GM18511 (cell line): ENCODE data around the gene ANXA7.

Experiments
- ATAC-seq: cut with Tn5 transposase; IDR thresholded peaks from one replicate; pipeline ENCODE4 v1.9.1; 2021; ENCODE audit warnings: mild to moderate bottlenecking, moderate library complexity; ENCODE audit not compliant: unreplicated experiment

Gene ANXA7

GRCh38 chr10:73413528-73414229, at the start of gene ANXA7:
TSS of gene ANXA7 (minus strand) at chr10:73414058. CDS start at chr10:73400856, 13,202 bp downstream.
- peak; percentile 90 for ATAC-seq

GRCh38 chr10:73460897-73461296, 47.0 kb upstream of the ANXA7 start:
- ATAC-seq = no peak

GRCh38 chr10:73459683-73460314, 45.9 kb upstream of the ANXA7 start:
- no peak for ATAC-seq

GRCh38 chr10:73456187-73456890, 42.5 kb upstream of the ANXA7 start:
- ATAC-seq = no peak

GRCh38 chr10:73449113-73449512, 35.3 kb upstream of the ANXA7 start:
- no peak for ATAC-seq

- no peak for ATAC-seq
Observed at GRCh38 chr10:73448384-73448783, 34.5 kb upstream of the ANXA7 start.

- ATAC-seq = no peak
Observed at GRCh38 chr10:73446926-73447325, 33.1 kb upstream of the ANXA7 start.

GRCh38 chr10:73444457-73444856, 30.6 kb upstream of the ANXA7 start:
- no peak for ATAC-seq

- no peak for ATAC-seq
Observed at GRCh38 chr10:73439605-73440312, 25.9 kb upstream of the ANXA7 start.

GRCh38 chr10:73439055-73439454, 25.2 kb upstream of the ANXA7 start:
- ATAC-seq = no peak

GRCh38 chr10:73433538-73433867, 19.6 kb upstream of the ANXA7 start, which contains the start of gene MSS51:
TSS of gene MSS51 (minus strand) at chr10:73433561. CDS start at chr10:73428284, 5,277 bp downstream.
- no peak for ATAC-seq

- no peak for ATAC-seq
Observed at GRCh38 chr10:73432646-73433537, 19.0 kb upstream of the ANXA7 start.

GRCh38 chr10:73426318-73426717, 12.5 kb upstream of the ANXA7 start:
- no peak for ATAC-seq

GRCh38 chr10:73424478-73424877, 10.6 kb upstream of the ANXA7 start:
- ATAC-seq = no peak

GRCh38 chr10:73423309-73423708, 9.5 kb upstream of the ANXA7 start:
- no peak for ATAC-seq

GRCh38 chr10:73416571-73416970, 2.7 kb upstream of the ANXA7 start:
- no peak for ATAC-seq

- ATAC-seq = peak; percentile 42
Observed at GRCh38 chr10:73414230-73414945, 530 bp upstream of the ANXA7 start.

- peak; percentile 40 for ATAC-seq
Observed at GRCh38 chr10:73413108-73413527, 740 bp downstream of the ANXA7 start.

GRCh38 chr10:73410897-73411296, 3.0 kb downstream of the ANXA7 start:
- no peak for ATAC-seq
